HG02970 (cell line): ENCODE measurements around the gene ERICH6.

Source experiments
- ATAC-seq: cut with Tn5 transposase; IDR thresholded peaks from one replicate; pipeline ENCODE4 v1.9.1; 2021; ENCODE audit warnings: mild to moderate bottlenecking, moderate library complexity, moderate number of reproducible peaks; ENCODE audit not compliant: unreplicated experiment, low FRiP score

Gene ERICH6

DNA sequence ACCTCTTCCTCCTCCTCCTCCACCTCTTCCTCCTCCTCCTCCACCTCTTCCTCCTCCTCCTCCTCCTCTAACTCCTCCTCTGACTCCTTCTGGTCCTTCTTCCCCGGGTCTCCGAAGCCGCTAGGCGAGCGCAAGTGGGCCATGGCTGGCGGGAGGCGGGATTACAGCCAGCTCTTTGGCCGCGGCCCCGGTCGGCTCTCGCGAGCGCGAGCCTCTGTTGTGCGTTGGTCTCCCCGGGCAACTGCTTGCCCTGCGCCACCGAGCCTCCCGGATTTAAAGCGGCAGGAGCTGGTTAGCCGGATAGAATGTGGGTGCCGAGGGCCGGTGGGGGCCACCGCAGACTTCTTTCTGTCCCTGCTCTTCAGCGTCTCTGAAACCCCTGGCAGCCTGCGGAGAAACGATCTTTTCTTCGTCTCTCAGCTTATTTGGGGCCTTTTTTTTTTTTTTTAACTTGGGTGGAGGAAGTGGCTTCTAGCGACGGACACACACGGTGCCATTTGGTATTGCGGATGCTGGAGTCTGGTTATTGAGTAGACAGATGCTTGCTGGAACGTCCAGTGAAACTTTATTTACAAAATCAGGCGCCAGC is at the start of gene ERICH6:
ERICH6 (minus strand) TSS at position 165 of the 589 bp plus-strand sequence; CDS start at position 143, 22 bp downstream.
- ATAC-seq = peak; percentile 99

DNA sequence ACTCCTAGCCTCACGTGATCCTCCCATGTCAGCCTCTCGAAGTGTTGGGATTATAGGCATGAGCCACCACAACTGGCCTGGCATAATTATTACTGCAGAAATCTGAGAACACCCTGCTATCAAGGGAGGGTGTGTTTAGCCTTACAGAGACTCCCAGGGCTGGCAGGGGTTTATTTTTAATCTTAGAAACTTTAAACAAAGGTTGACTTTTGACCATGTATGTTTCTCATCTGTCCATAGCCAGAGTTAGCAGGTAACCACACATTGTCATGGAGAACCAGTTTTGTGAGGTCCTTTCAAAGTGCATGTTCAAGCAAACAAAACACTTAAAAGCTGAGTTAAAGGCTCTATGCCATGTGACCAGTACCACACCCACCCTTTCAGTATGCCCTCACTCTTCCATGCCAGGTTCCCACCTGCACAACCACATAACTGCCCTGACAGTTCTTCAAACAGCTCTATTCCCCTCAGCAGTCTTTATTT is 48.1 kb upstream of the ERICH6 start:
- ATAC-seq = no peak

GRCh38 chr3:150749255-150749654 is 45.5 kb upstream of the ERICH6 start:
- no peak for ATAC-seq

DNA sequence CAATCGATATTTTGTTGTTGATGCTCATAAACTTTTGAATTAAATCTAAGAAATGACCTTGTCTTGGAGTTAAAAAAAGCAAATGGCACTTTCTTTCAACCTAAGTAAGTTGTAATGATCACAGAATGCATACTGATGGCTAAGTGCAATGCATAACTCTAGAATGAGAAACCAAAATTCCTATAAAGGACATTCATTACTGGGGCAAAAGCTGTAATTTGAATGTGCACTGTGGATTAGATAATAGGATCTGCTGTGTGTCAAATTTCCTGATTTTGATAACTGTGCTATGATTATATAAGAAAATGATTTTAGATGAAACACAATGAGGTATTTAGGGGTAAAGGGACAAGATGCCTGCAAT is 44.9 kb upstream of the ERICH6 start:
- ATAC-seq = no peak

DNA sequence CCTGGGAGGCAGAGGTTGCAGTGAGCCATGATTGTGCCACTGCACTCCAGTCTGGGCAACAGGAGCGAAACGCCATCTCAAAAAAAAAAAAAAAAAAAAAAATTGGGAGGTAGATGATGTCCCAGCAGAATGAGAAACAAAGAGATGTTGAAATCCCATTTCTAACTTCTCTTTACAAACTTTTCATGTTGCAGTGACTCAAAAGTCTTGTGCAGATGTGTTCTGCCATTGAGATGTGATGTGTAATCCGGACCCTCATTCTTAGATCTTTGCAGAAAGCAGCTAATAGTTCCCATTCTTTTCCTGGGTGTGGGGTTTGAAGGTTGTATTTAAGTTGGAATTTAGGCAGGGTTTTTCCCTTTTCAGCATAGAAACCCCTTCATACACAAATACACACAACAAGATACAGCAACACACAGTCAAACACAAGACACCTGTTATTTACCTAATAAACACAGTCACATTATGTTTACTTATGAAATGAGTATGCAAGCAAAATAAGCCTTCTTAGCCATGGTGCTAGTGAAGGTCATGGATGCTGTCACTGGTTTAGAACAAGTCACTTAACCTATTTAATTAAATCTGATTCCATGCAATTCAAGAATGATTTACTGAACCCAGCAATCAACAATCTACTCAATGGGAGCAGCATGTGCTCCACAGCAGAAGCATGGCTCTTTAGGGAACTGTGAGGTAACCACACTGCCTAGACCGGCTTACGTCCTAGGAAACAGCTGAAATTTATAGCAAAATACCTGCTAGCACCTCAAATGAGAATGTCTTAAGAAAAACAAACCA is 44.4 kb upstream of the ERICH6 start:
- no peak for ATAC-seq

DNA sequence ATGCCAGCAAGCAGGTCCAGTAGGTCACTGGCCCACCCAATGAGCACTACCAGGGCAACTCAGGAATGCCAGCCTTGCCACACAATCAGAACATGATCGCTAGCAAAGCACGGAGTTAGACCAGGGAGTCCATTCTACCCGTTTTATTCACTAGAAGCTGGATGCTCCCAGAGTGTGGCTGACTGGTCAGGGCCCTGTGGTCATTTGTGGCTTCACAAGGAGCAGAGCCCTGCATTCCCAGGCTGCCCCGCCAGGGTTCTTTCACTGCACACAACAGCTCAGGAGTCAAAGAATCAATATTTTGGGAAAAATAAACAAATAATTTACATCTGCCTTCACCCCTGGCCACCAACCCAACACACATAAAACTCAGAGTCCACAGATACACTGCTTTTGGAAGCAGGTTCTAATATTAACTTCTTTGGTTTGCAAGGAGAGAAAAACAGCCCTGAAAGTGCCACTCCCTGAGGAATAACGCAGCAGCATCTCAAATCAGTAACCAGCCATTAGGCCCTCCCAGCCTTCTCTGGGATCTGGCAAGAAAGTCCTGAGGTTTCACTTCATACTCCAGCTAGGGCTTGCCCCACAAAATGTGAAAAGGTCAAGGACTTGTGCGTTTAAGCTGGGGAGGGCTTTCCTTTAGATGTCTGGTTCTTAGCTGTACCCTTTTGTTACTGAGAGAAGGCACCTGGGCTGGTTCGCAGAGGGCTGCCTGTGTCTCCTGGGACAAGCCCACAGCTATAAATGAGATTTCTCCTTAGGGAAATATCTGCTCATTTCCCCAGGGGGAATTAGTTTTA is 43.3 kb upstream of the ERICH6 start:
- no peak for ATAC-seq

DNA sequence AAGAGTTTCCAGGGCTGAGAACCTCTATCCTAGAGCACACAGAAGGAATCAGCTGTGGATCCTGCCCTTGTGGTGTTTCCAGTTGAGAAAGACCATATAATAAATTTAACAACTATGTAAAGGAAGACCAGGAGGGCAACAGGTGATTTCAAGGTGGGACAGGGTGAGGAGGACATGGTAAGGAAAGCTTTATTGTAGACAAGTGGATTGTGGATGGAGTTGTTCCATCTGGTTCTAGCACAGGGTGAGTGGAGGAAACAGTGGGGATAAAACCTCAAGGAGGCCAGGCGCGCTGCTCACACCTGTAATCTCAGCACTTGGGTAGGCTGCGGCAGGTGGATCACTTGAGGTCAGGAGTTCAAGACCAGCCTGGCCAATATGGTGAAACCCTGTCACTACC is 42.1 kb upstream of the ERICH6 start:
- no peak for ATAC-seq

DNA sequence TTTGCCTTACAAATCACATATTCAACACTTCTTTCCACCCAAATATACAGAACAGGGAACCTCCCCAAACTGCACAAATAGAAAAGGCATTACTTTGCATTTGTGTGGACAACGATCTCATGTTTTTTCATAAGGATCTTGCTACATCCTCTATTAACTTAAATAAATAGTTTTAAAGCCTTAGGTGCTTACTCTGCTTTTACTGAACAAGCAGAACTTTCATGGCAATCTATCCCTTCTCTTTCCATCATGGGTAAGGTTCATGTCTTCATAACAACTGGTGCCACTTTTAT is 41.1 kb upstream of the ERICH6 start:
- ATAC-seq = no peak

- no peak for ATAC-seq
Observed at GRCh38 chr3:150744041-150744918, 40.6 kb upstream of the ERICH6 start.

GRCh38 chr3:150743508-150743907 is 39.8 kb upstream of the ERICH6 start:
- no peak for ATAC-seq

GRCh38 chr3:150742679-150743078 is 39.0 kb upstream of the ERICH6 start:
- ATAC-seq = no peak

DNA sequence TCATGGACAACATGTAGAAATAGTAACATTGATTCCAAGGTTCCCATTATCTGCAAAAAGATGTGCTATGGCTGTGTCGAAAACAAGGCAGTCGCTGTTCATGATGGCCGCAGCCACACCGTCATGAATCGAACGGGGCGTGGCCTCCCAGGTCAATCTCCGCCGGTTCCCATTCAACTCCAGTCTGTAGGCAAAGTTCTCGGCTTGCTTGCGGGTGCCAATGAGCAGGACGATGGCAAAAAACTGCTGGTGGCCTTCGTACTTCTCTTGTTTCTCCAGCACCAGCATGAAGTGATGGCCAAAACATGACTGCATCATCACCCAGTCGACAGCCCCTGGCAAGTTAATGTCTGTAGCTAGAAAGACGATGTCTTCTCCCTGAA is 38.4 kb upstream of the ERICH6 start:
- ATAC-seq = no peak

DNA sequence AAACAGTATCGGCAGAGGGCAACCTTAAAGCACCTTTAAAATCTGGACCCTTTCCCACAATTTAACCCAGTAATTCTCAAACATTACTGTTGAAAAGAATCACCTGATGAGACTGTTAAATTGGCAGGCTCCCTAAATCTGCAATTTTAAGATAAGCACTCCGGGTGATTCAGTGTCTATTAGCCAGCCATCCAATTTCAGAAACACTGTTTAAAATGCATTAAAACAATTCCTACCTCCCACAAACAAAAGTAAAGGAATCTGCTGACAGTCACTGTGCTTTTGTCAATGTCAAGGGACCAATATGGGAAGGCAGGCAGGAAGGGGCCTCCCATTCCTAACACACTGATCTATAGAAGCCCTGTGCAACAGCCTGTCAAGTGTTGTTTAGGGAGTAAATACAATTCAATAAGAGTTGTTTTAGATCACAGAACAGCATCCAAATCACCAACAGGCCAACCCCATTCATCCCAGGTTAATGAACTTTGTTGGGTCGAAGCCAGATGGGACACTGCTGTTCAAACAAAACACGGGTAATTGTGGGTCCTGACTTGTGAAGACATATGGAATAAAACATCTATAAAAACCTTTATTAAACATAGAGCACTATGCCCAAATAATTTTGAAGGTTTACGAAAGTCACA is 37.9 kb upstream of the ERICH6 start:
- ATAC-seq = no peak

DNA sequence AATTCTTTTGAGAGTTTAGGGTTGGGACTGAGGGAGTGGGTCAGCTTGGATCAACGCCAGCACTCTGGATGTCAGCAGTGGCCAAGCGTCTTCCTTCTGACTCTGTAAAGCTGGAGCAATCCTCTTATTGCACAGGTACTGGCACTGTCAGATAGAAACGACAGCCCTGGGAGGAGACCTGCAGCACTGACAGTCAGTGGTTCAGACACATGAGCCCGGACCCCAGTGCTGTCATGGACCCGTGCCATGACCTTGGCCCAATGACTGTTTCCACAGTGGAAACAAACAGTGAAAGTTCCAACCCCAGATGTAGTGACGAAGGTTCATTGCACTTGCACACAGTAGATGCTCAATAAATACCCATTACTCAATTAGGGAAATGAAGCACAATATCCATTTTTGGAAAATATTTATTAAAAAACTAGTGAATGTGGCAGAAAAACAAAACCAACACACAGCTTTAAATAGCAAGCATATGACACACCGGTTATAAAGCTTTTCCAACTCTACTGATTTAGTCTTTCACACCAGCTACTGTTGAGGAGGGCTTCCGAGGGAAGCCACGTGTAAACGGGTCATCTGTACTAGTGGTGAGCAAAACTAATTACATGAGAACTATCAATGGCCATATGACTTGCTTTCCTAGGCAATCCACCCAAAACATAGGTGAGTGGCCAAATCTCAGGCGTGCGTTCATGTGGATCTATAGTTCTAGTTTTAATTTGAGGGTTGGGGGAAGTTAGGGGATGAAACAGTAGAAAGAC is 37.2 kb upstream of the ERICH6 start:
- no peak for ATAC-seq

- ATAC-seq = no peak
Observed at GRCh38 chr3:150739877-150740645, 36.3 kb upstream of the ERICH6 start.

- no peak for ATAC-seq
Observed at GRCh38 chr3:150739200-150739863, 35.6 kb upstream of the ERICH6 start.

DNA sequence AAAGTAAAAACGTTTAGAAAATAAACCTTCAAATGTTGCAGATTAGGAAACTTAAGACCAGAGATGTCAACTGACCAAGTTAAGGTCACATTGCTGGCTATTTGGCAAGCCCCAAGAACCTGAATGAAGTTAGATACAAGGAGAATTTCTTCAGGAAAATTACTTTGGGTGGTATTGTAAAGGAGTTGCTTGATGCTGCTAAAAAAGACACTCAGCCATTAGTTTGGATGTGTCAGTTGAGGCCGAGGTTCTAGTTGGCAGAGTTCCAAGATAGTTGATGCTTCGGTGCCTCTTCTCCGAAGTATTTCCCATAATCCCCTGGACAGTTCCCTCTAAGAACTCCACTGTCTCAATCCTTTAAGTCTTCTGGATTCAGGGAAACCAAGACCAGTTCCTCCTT is 35.0 kb upstream of the ERICH6 start:
- ATAC-seq = no peak
